ENCODE measurements around the gene PDZD4. TPM values are rescaled to one million over a fixed set of nuclear protein-coding genes. Genes with fewer than 3 reads are reported as not detected.

Gene PDZD4
- total and polyA plus RNA-seq, 9 of the 15 experiments (the other 6 are each of a cell fraction or from before 2014, with no cell fraction given) = 0.05 to 0.38 (median 0.07) TPM; not detected in 5

DNA sequence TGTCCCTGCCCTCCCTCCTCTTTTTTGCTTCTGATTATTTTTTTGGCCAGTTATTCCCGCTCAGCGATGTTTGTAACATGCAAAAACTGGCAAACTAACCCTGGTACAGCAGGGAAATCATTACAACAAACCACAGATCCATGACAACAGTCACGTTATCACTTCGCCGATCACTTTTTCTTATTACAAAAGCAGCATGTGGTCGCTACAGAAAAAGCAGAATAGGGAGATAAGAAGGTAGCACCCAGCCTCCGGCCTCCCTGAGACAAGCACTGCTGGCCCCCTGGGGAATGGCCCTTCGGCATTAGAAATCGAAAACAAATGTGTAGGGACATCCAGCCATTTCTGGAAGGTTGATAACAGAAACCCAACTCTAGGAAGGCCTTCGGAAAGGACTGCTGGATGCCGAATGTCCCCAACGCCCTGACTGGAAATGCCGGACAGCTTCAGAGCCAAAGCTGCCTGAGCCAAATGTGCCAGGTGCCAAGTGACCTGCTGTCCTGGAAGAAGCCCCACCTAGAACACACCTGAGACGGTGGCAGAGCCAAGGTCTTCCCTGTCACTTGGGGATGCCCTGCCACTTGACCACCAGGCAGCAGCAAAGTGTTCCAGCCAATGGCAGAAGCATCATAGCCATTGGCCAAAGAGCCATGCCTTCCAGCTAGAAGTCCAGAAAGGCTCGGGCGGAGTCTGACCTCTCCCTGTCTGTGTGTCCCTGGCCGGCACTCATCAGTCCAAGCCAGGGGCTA, 39.1 kb downstream of the PDZD4 start (continued):
- TF ChIP-seq, protein P1, sequence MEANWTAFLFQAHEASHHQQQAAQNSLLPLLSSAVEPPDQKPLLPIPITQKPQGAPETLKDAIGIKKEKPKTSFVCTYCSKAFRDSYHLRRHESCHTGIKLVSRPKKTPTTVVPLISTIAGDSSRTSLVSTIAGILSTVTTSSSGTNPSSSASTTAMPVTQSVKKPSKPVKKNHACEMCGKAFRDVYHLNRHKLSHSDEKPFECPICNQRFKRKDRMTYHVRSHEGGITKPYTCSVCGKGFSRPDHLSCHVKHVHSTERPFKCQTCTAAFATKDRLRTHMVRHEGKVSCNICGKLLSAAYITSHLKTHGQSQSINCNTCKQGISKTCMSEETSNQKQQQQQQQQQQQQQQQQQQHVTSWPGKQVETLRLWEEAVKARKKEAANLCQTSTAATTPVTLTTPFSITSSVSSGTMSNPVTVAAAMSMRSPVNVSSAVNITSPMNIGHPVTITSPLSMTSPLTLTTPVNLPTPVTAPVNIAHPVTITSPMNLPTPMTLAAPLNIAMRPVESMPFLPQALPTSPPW (CRISPR knock-in tag; IDR thresholded peaks at IDR 0.05) = peak; percentile 31; the same call in 1 of the 2 replicates
- TF ChIP-seq JUND (IDR thresholded peaks at IDR 0.05; ENCODE audit: borderline replicate concordance, low read depth, low read length) (0 out of 2 replicates have a peak, but pooled peaks have one; percentile 11), JUND (tag; IDR thresholded peaks at IDR 0.05; ENCODE audit: borderline replicate concordance, low read depth, low read length) (no peak), ZNF23 (CRISPR knock-in tag; IDR thresholded peaks at IDR 0.05) (no peak), FUS (optimal IDR thresholded peaks at IDR 0.05; ENCODE audit: low read depth, low read length) (no peak), KLF6 (CRISPR knock-in tag; IDR thresholded peaks at IDR 0.05; ENCODE audit: borderline replicate concordance) (no peak), XRCC5 (IDR thresholded peaks at IDR 0.05; ENCODE audit: low read depth, low read length) (no peak), CTBP1 (IDR thresholded peaks at IDR 0.05; ENCODE audit: borderline replicate concordance) (no peak), KAT2B (IDR thresholded peaks at IDR 0.05; ENCODE audit: low read depth, low read length) (no peak), SIX5 (IDR thresholded peaks at IDR 0.05; ENCODE audit: borderline replicate concordance in 1 of 2, insufficient read depth in 1 of 2, low read depth in 1 of 2, low read length in 2 of 2) (no peak), ZNF3 (CRISPR knock-in tag; IDR thresholded peaks at IDR 0.05) (no peak), SREBF1 (IDR thresholded peaks at IDR 0.05; ENCODE audit: borderline replicate concordance, low read depth, low read length) (no peak)
- TF ChIP-seq, protein P2, sequence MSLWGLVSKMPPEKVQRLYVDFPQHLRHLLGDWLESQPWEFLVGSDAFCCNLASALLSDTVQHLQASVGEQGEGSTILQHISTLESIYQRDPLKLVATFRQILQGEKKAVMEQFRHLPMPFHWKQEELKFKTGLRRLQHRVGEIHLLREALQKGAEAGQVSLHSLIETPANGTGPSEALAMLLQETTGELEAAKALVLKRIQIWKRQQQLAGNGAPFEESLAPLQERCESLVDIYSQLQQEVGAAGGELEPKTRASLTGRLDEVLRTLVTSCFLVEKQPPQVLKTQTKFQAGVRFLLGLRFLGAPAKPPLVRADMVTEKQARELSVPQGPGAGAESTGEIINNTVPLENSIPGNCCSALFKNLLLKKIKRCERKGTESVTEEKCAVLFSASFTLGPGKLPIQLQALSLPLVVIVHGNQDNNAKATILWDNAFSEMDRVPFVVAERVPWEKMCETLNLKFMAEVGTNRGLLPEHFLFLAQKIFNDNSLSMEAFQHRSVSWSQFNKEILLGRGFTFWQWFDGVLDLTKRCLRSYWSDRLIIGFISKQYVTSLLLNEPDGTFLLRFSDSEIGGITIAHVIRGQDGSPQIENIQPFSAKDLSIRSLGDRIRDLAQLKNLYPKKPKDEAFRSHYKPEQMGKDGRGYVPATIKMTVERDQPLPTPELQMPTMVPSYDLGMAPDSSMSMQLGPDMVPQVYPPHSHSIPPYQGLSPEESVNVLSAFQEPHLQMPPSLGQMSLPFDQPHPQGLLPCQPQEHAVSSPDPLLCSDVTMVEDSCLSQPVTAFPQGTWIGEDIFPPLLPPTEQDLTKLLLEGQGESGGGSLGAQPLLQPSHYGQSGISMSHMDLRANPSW (CRISPR knock-in tag; IDR thresholded peaks at IDR 0.05) = no peak
- TF ChIP-seq, protein P3, sequence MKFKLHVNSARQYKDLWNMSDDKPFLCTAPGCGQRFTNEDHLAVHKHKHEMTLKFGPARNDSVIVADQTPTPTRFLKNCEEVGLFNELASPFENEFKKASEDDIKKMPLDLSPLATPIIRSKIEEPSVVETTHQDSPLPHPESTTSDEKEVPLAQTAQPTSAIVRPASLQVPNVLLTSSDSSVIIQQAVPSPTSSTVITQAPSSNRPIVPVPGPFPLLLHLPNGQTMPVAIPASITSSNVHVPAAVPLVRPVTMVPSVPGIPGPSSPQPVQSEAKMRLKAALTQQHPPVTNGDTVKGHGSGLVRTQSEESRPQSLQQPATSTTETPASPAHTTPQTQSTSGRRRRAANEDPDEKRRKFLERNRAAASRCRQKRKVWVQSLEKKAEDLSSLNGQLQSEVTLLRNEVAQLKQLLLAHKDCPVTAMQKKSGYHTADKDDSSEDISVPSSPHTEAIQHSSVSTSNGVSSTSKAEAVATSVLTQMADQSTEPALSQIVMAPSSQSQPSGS (CRISPR knock-in tag; IDR thresholded peaks at IDR 0.05) = no peak
- TF ChIP-seq, protein P4, sequence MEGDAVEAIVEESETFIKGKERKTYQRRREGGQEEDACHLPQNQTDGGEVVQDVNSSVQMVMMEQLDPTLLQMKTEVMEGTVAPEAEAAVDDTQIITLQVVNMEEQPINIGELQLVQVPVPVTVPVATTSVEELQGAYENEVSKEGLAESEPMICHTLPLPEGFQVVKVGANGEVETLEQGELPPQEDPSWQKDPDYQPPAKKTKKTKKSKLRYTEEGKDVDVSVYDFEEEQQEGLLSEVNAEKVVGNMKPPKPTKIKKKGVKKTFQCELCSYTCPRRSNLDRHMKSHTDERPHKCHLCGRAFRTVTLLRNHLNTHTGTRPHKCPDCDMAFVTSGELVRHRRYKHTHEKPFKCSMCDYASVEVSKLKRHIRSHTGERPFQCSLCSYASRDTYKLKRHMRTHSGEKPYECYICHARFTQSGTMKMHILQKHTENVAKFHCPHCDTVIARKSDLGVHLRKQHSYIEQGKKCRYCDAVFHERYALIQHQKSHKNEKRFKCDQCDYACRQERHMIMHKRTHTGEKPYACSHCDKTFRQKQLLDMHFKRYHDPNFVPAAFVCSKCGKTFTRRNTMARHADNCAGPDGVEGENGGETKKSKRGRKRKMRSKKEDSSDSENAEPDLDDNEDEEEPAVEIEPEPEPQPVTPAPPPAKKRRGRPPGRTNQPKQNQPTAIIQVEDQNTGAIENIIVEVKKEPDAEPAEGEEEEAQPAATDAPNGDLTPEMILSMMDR (IDR thresholded peaks at IDR 0.05 in 2 of 3, conservative IDR thresholded peaks at IDR 0.05 in 1 of 3; ENCODE audit: insufficient read depth in 2 of 3, low read depth in 1 of 3, low read length in 3 of 3) = no peak
- TF ChIP-seq, protein P5, sequence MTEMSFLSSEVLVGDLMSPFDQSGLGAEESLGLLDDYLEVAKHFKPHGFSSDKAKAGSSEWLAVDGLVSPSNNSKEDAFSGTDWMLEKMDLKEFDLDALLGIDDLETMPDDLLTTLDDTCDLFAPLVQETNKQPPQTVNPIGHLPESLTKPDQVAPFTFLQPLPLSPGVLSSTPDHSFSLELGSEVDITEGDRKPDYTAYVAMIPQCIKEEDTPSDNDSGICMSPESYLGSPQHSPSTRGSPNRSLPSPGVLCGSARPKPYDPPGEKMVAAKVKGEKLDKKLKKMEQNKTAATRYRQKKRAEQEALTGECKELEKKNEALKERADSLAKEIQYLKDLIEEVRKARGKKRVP (CRISPR knock-in tag; IDR thresholded peaks at IDR 0.05) = no peak
- TF ChIP-seq, protein P6, sequence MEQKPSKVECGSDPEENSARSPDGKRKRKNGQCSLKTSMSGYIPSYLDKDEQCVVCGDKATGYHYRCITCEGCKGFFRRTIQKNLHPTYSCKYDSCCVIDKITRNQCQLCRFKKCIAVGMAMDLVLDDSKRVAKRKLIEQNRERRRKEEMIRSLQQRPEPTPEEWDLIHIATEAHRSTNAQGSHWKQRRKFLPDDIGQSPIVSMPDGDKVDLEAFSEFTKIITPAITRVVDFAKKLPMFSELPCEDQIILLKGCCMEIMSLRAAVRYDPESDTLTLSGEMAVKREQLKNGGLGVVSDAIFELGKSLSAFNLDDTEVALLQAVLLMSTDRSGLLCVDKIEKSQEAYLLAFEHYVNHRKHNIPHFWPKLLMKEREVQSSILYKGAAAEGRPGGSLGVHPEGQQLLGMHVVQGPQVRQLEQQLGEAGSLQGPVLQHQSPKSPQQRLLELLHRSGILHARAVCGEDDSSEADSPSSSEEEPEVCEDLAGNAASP (IDR thresholded peaks at IDR 0.05) = no peak

Data from K562 (cell line).